Myocyte (in vitro differentiated cells): ENCODE data around the gene MGAT2. TPM values are rescaled to one million over a fixed set of nuclear protein-coding genes. Genes with fewer than 3 reads are reported as not detected.

Source experiments
- DNase-seq: peaks from one replicate; pipeline ENCODE4 v3.0.0-alpha.2; 2012; ENCODE audit warnings: low read depth
- total RNA-seq: library from RNA; depleted of rRNA; stranded (reverse); fragments of >200 nt; gene quantifications from 2 replicates; pipeline ENCODE4 v1.2.3, GENCODE V29; 2014

MGAT2 gene
- total RNA-seq, 1 donor from 2014 or later = 69.9 TPM

DNA sequence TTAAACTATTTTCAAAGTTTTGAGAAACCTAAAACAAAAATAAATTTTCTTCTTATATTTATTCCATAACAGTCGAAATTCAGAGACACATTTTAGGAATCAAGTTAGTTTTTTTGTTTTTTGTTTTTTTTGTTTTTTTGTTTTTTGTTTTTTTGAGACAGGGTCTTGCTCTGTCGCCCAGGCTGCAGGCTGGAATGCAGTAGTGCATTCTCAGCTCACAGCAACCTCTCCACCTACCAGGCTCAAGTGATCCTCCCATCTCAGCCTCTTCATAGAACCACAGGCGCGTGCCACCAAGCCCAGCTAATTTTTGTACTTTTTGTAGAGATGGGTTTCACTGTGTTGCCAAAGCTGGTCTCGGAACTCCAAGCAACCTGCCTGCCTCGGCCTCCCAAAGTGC is 32.9 kb downstream of the MGAT2 start:
- DNase-seq = no peak

DNA sequence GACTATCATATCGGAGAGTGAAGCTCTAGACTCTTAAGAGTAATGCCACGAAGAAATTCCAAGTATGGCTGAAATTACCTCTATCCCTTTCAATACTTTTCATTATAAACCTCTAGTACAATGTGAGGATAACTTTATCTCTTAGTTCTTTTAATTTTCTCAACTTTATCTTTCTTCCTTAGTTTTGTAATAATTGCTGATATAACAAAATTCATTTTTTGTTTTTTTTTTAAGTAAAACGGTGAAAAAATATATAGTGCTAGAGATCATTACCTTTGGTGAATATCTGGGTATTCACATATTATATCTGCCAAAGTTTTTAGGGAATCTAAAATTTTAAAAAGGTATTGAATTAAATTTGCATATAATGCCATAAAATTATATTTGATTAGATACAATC is 33.9 kb downstream of the MGAT2 start:
- DNase-seq = no peak

DNA sequence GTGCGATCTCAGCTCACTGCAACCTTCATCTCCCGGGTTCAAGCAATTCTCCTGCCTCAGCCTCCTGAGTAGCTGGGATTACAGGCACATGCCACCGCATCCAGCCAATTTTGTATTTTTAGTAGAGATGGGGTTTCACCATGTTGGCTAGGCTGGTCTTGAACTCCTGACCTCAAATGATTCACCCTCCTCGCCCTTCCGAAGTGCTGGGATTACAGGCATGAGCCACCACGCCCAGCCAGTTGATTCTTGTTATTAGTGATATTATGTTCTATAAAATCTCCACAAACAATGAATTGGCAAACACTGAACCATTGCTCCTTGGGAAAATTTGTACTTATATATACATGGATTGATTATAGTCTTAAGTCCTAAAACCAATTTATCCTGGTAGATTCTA is 36.9 kb downstream of the MGAT2 start:
- peak; percentile 54 for DNase-seq

DNA sequence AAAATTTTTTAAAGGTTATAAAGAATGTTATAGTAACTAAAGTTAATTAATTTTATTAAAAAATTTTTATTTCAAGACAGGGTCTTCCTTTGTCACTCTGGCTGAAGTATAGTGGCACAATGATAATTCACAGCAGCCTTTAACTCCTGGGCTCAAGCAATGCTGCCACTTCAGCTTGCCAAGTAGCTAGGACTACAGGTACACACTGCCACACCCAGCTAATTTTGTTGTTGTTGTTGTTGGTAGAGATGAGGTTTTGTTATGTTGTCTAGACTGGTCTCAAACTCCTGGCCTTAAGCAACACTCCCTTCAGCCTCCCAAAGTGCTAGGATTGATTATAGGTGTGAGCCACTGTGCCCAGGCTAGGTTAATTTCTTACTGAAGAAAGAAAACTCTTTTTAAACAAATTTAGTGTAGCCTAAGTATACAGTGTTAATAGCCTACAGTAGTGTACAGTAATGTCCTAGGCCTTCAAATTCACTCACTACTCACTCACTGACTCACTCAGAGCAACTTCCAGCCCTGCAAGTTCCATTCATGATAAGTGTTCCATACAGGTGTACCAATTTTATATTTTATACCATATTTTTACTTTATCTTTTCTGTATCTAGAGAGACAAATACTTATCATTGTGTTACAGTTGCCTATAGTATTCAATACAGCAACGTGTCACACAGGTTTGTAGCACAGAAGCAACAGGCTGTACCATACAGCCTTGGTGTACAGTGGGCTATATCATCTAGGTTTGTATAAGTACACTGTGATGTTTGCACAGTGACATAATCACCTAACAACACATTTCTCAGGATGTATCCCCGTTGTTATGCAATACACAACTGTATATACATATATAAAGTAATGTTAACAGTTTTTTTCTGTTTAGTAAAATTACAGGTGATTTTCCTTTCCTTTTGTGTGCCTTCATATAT is 39.2 kb downstream of the MGAT2 start:
- DNase-seq = no peak

DNA sequence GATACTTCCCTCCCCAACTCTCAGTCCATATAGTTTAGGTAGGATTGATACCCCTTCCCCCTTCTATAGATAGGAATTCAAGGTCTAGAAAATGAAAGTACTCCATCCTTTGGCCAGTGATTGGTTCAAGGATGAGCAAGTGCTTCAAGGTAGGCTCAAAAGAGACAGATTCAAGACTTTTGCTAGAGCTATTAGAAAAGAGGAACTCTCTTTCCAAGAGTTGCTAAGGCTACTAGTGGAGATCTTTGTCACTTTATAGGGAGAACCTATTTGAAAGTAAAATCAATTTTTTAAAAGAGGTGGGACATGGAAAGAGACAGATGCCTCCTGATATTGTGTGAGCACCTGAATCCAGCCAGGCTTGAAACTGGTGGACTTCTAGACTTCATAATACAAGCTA is 49.9 kb downstream of the MGAT2 start:
- DNase-seq = no peak

Other genes with a start within 250 kb of the MGAT2 start
- 2,887 and 4,246 TPM in 2 replicates for gene RPS29, start 34.4 kb upstream of the MGAT2 start, total RNA-seq
- gene LRR1, start 21.9 kb upstream of the MGAT2 start, total RNA-seq = 6.6 and 9.1 TPM in 2 replicates
- gene RPL36AL, start 173 bp upstream of the MGAT2 start, total RNA-seq = 120 and 143 TPM in 2 replicates
- 12.5 and 15.6 TPM in 2 replicates for gene DNAAF2, start 14.4 kb downstream of the MGAT2 start, total RNA-seq
- gene POLE2, start 67.4 kb downstream of the MGAT2 start, total RNA-seq = 1.0 and 1.7 TPM in 2 replicates
- gene KLHDC1, start 72.3 kb downstream of the MGAT2 start, total RNA-seq = 4.9 and 6.1 TPM in 2 replicates
- 96.8 and 101 TPM in 2 replicates for gene KLHDC2, start 147.4 kb downstream of the MGAT2 start, total RNA-seq
- 58.2 and 72.9 TPM in 2 replicates for gene NEMF, start 232.0 kb downstream of the MGAT2 start, total RNA-seq